CD4-positive, alpha-beta T cell (primary cell): ENCODE results near the gene KSR2. TPM values are rescaled to one million over a fixed set of nuclear protein-coding genes. Genes with fewer than 3 reads are reported as not detected.

Source experiments
- ATAC-seq: fragments of 200-7000 bp; cut with Tn5 transposase; one replicate; pipeline ENCODE4 v1.10.0; 2022; ENCODE audit warnings: mild to moderate bottlenecking; ENCODE audit not compliant: poor library complexity
- CTCF ChIA-PET: fragments of 350-600 bp; sonication (Branson Sonifier 250); formaldehyde crosslinking; loops from one replicate; lab custom pipeline; 2021; ENCODE audit warnings: antibody characterized with exemption, inconsistent platforms; lab: Charles Lee
- POLR2A ChIA-PET: fragments of 350-600 bp; sonication (Branson Sonifier 250); formaldehyde crosslinking; loops from one replicate; lab custom pipeline; 2021; ENCODE audit warnings: antibody characterized with exemption, inconsistent platforms; lab: Charles Lee
- DNase-seq, 14 experiments: peaks; one replicate each; pipeline ENCODE4 v3.0.0-alpha.2; 2013 to 2020; ENCODE audit warnings: mixed read lengths in 2 of 14
- H3K27ac ChIP-seq, 2 donors: one replicate each; pipeline versions ENCODE4 v1.5.1 to v1.7.0; 2013; ENCODE audit warnings: low read length in 2 of 2, low read depth in 1 of 2, mild to moderate bottlenecking in 1 of 2
- H3K27me3 ChIP-seq, 2 experiments: 1 replicate in 1 of 2; 2 replicates in 1 of 2; pipeline versions ENCODE4 v1.6.1 to v1.7.0; 2013; ENCODE audit warnings: low read length in 2 of 2, control low read depth in 1 of 2, mild to moderate bottlenecking in 1 of 2, moderate library complexity in 1 of 2; ENCODE audit not compliant: insufficient read depth in 2 of 2, control insufficient read depth in 1 of 2
- H3K36me3 ChIP-seq: one replicate; pipeline ENCODE4 v1.6.1; 2013; ENCODE audit warnings: low read length, control low read depth; ENCODE audit not compliant: insufficient read depth
- H3K4me1 ChIP-seq: one replicate; pipeline ENCODE4 v1.6.1; 2013; ENCODE audit warnings: low read length, control low read depth; ENCODE audit not compliant: insufficient read depth
- H3K4me3 ChIP-seq: one replicate; pipeline ENCODE4 v1.5.1; 2013; ENCODE audit warnings: mild to moderate bottlenecking, low read length, moderate library complexity
- H3K9me3 ChIP-seq, 2 experiments: 1 replicate in 1 of 2; 2 replicates in 1 of 2; pipeline versions ENCODE4 v1.6.1 to v1.7.0; 2013; ENCODE audit warnings: low read length in 2 of 2, mild to moderate bottlenecking in 2 of 2, control low read depth in 1 of 2, moderate library complexity in 1 of 2; ENCODE audit not compliant: control insufficient read depth in 1 of 2, insufficient read depth in 1 of 2
- H3K27ac Mint-ChIP-seq: one replicate; pipeline ENCODE4 v1.8.0; 2020; ENCODE audit warnings: mixed read lengths
- H3K27me3 Mint-ChIP-seq: one replicate; pipeline ENCODE4 v1.8.0; 2021; ENCODE audit warnings: mixed read lengths
- H3K36me3 Mint-ChIP-seq: one replicate; pipeline ENCODE4 v1.8.0; 2021; ENCODE audit warnings: low read depth, mixed read lengths
- H3K4me1 Mint-ChIP-seq: one replicate; pipeline ENCODE4 v1.8.0; 2021; ENCODE audit warnings: low read depth, mixed read lengths
- H3K4me3 Mint-ChIP-seq: one replicate; pipeline ENCODE4 v1.8.0; 2020; ENCODE audit warnings: mild to moderate bottlenecking, mixed read lengths
- H3K9me3 Mint-ChIP-seq: one replicate; pipeline ENCODE4 v1.8.0; 2020; ENCODE audit warnings: mixed read lengths
- intact Hi-C, 2 experiments: fragments of 100-400 bp; cut with DNase I in 1 of 2; cut with micrococcal nuclease in 1 of 2; formaldehyde crosslinking; loops; one replicate each; pipeline versions ENCODE4 v1.15.1 to v1.9.0; 2023 to 2025; cut with DNase I, micrococcal nuclease
- total RNA-seq, 174 experiments: library from RNA in 2 of 174; stranded (reverse) in 2 of 174; gene quantifications; one replicate each; pipeline ENCODE4 v1.2.3 and lab custom pipeline; 2021 to 2026
- TF ChIP-seq, protein P1 (sequence below): fragments of 200-600 bp; IDR thresholded peaks from one replicate; pipeline ENCODE4 v1.8.0; 2022; ENCODE audit warnings: antibody characterized with exemption, mild to moderate bottlenecking

KSR2 gene
- total RNA-seq, 2 experiments from 2014 or later = 0.05 to 0.17 TPM

- no peak for ATAC-seq
- H3K4me1 Mint-ChIP-seq = no peaks in the 10 kb centered on the region
- peaks cover 0 to 5% of the 10 kb centered on the region in 2 experiments for H3K9me3 ChIP-seq
- no peaks in the 10 kb centered on the region for H3K36me3 ChIP-seq
- H3K27ac ChIP-seq = no peak overlapping the region
- no peak overlapping the region for H3K4me3 Mint-ChIP-seq
- CTCF ChIA-PET = no interaction called here
- no peak overlapping the region for H3K27ac Mint-ChIP-seq
- no peaks in the 10 kb centered on the region for H3K9me3 Mint-ChIP-seq
- no peaks in the 10 kb centered on the region for H3K27me3 ChIP-seq
- no peaks in the 10 kb centered on the region for H3K36me3 Mint-ChIP-seq
- H3K4me3 ChIP-seq = no peak overlapping the region
- TF ChIP-seq, protein P1, sequence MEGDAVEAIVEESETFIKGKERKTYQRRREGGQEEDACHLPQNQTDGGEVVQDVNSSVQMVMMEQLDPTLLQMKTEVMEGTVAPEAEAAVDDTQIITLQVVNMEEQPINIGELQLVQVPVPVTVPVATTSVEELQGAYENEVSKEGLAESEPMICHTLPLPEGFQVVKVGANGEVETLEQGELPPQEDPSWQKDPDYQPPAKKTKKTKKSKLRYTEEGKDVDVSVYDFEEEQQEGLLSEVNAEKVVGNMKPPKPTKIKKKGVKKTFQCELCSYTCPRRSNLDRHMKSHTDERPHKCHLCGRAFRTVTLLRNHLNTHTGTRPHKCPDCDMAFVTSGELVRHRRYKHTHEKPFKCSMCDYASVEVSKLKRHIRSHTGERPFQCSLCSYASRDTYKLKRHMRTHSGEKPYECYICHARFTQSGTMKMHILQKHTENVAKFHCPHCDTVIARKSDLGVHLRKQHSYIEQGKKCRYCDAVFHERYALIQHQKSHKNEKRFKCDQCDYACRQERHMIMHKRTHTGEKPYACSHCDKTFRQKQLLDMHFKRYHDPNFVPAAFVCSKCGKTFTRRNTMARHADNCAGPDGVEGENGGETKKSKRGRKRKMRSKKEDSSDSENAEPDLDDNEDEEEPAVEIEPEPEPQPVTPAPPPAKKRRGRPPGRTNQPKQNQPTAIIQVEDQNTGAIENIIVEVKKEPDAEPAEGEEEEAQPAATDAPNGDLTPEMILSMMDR = no peak
- intact Hi-C loops = no loop called here
- POLR2A ChIA-PET = no interaction called here
- DNase-seq = no peak
- H3K4me1 ChIP-seq = no peaks in the 10 kb centered on the region
- H3K27me3 Mint-ChIP-seq = no peaks in the 10 kb centered on the region
These were observed 441.3 kb downstream of the KSR2 start for GRCh38 chr12:117527479-117527855.

GRCh38 chr12:117526757-117527478 is 441.9 kb downstream of the KSR2 start:
- Histone ChIP-seq H3K27ac (no peak overlapping the region), H3K4me3 (no peak overlapping the region), H3K9me3 (peaks cover 0 to 5% of the 10 kb centered on the region in 2 experiments), H3K27me3 (no peaks in the 10 kb centered on the region), H3K36me3 (no peaks in the 10 kb centered on the region), H3K4me1 (no peaks in the 10 kb centered on the region)
- DNase-seq = no peak
- intact Hi-C loops = no loop called here
- TF ChIP-seq, protein P1 = no peak
- no peak for ATAC-seq
- Mint-ChIP-seq H3K27ac (no peak overlapping the region), H3K9me3 (no peaks in the 10 kb centered on the region), H3K27me3 (no peaks in the 10 kb centered on the region), H3K36me3 (no peaks in the 10 kb centered on the region), H3K4me1 (no peaks in the 10 kb centered on the region), H3K4me3 (no peak overlapping the region)
- ChIA-PET CTCF (no interaction called here), POLR2A (no interaction called here)

DNA sequence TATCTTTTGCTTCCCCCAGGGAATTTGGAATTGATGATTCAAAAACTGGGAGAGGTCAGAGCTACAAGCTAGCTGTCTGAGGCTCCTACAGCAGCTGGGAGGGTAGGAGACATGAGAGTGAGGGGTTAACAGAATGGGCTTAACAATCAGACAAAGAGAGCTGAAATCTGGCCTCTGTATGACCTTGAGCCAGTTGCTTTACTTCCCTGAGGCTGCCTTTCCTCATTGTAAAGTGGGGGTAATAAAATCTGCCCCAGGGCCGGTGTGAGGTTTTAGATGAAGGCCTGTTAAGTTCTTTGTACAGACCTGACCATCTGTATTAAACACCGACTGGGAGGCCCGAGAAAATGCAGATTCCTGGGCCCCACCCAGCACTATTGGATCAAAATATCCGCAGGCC is 443.0 kb downstream of the KSR2 start:
- H3K9me3 Mint-ChIP-seq = no peaks in the 10 kb centered on the region

More for the DNA sequence above, 443.0 kb downstream of the KSR2 start:
- H3K4me1 Mint-ChIP-seq = no peaks in the 10 kb centered on the region
- Histone ChIP-seq H3K4me1 (no peaks in the 10 kb centered on the region), H3K36me3 (no peaks in the 10 kb centered on the region), H3K27ac (no peak overlapping the region), H3K9me3 (peaks cover 0 to 5% of the 10 kb centered on the region in 2 experiments), H3K4me3 (no peak overlapping the region), H3K27me3 (no peaks in the 10 kb centered on the region)
- intact Hi-C loops = no loop called here
- TF ChIP-seq, protein P1 = no peak
- DNase-seq (no peak), ATAC-seq (no peak)
- ChIA-PET POLR2A (no interaction called here), CTCF (no interaction called here)
- H3K4me3 Mint-ChIP-seq = no peak overlapping the region
- H3K36me3 Mint-ChIP-seq = no peaks in the 10 kb centered on the region
- H3K27me3 Mint-ChIP-seq = no peaks in the 10 kb centered on the region
- H3K27ac Mint-ChIP-seq = no peak overlapping the region
